WTC11 (cell line): ENCODE measurements around the gene LAT.

ENCODE experiments used
- ATF1 ChIP-seq: sonication (generic); formaldehyde crosslinking; IDR thresholded peaks from 2 replicates; pipeline ENCODE4 v1.8.1; 2023; ENCODE audit warnings: mild to moderate bottlenecking, moderate library complexity, missing genetic modification reagents
- CTCF ChIP-seq: fragments of 200-600 bp; IDR thresholded peaks from 2 replicates; pipeline ENCODE4 v1.8.0; 2022; ENCODE audit warnings: antibody characterized with exemption
- ELF4 ChIP-seq: sonication (generic); formaldehyde crosslinking; IDR thresholded peaks from 2 replicates; pipeline ENCODE4 v1.8.1; 2022; ENCODE audit warnings: low read depth, mild to moderate bottlenecking, moderate library complexity, missing genetic modification reagents
- ESRRA ChIP-seq: sonication (generic); formaldehyde crosslinking; IDR thresholded peaks from 2 replicates; pipeline ENCODE4 v1.8.1; 2022; ENCODE audit warnings: mild to moderate bottlenecking, missing genetic modification reagents, borderline replicate concordance
- FOXJ3 ChIP-seq: sonication (generic); formaldehyde crosslinking; IDR thresholded peaks from 2 replicates; pipeline ENCODE4 v1.9.0; 2021; ENCODE audit warnings: missing genetic modification reagents, mild to moderate bottlenecking, borderline replicate concordance
- NR3C1 ChIP-seq: sonication (generic); formaldehyde crosslinking; conservative IDR thresholded peaks from 2 replicates; pipeline ENCODE4 v1.8.1; 2023; ENCODE audit warnings: low read depth, mild to moderate bottlenecking, missing genetic modification reagents
- USF2 ChIP-seq: sonication (generic); formaldehyde crosslinking; IDR thresholded peaks from 2 replicates; pipeline ENCODE4 v1.8.1; 2023; ENCODE audit warnings: mild to moderate bottlenecking, missing genetic modification reagents, moderate library complexity
- ZBTB43 ChIP-seq: sonication (generic); formaldehyde crosslinking; IDR thresholded peaks from 2 replicates; pipeline ENCODE4 v1.8.1; 2023; ENCODE audit warnings: mild to moderate bottlenecking, missing genetic modification reagents

- TF ChIP-seq CTCF (no peak), ELF4 (no peak), ESRRA (CRISPR knock-in tag) (no peak), FOXJ3 (CRISPR knock-in tag) (no peak), ZBTB43 (no peak), USF2 (CRISPR knock-in tag) (no peak), NR3C1 (no peak), ATF1 (CRISPR knock-in tag) (no peak)
Observed at GRCh38 chr16:28958836-28959235, 26.0 kb upstream of the LAT start.
